ENCODE measurements around the gene TAGLN.
A peak's percentile ranks its signal among the peaks of the same experiment; 100 is the strongest.

TAGLN gene

DNA sequence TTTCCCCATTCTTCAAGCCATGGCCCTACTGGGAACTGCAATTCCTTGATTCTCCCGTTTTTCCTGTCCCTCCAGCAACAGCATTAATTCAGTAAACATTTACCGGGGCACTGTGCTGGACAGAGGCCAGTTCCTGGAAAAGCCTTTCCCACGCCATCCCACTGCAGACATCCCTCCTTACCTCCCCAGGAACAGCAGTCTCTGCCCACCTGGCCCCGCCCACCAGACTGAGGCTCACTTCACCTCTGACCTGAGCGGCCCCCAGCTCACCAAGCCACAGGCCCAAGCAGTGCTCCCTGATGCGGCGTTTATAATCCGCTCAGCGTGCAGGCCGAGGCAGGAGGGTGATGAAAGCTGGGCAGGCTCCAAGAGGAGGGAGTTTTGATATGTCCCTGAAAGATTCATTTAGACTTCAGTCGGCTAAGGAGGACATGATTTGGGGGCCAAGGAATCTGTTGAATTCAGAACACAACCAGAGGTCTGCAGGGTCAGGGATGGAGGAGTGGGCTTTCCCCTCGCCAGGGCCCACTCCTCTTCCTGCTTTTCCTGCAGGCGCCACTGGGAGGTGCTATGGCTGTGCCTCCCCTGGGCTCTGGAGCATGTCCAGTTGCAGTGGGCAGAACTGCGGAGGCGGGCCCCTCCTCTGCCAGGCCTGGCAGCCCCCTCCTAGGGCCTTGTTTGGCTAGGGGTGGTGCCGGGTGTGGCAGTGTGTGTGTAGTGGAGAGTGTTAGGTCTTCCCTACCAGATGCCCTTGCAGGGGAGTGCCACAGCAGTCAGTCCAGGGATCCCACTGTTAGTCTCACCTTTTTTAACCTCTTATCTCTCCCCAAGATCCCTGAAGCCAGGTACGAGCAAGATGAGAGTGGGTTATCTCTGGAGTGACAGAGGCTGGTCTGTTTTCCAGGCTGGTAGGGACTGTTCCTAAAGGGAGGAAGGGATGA, 1.4 kb upstream of the TAGLN start:
- TF ChIP-seq CTCF (IDR thresholded peaks at IDR 0.05; ENCODE audit: insufficient read depth, missing control alignments), result peak; percentile 38
- FAIRE-seq (no peak), DNase-seq (ENCODE audit: insufficient read length, low spot score) (no peak)

DNA sequence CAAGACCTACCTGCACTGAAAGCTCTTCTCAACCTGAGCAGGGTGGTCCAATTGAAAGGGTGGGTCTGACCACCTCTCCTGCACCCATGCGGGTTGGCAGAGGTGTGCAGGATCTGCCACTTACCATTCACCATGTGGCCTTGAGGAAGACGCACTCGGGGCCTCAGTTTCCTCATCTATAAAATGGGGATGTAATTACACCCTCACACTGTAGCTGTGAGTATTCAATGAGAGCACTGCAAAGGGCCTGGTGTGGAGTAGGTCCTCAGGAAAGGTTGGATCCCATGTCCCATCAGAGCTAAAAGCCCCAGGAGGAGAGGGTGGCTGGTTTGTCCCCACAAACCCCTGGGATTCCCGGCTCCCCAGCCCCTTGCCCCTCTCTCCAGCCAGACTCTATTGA, 557 bp upstream of the TAGLN start:
- FAIRE-seq (no peak), DNase-seq (ENCODE audit: insufficient read length, low spot score) (no peak)
- no peak for TF ChIP-seq CTCF (IDR thresholded peaks at IDR 0.05; ENCODE audit: insufficient read depth, missing control alignments)

DNA sequence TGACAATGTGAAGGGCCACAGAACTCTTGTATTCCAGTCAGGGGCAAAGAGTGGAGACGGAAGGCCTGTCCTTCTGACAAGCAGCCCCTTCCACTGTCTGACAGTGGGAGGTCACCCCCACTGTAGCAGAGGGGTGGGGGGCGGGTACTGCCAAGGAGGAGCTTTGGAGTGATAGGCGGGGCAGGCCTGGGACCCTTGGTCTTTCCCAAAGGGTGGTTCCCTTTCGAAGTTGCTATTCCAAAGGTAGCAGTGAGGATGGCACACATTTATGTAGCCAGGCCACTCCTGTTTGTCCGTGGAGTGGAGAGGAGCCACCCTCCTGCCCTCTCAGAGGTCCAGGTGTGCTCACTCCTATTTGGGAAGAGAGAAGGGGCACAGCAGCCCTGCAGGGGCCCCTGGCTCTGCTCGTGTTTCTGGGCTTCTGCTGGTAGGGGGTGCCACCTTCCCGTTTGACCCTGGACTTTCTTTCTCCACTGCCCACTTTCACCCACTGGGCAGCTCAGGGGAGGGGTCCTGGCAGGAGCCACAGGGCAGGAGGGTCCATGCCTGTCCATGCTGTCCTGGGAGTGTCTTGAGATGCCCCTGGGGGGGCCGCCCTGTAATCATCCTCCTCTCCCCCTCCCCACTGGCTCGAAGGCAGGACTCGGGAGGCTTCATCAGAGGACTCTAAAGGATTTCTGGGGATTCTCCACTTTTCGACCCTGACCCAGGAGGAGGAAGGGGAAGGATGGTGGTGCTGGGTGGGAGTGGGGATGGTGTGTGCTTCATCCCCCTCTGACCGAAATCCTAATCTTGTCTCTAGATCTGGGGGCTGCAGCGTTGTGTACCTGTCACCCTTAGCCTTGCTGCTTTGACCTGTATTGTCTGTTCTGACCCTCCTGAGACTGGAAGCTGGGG, 994 bp downstream of the TAGLN start:
- FAIRE-seq (no peak), DNase-seq (ENCODE audit: insufficient read length, low spot score) (no peak)
- TF ChIP-seq CTCF (IDR thresholded peaks at IDR 0.05; ENCODE audit: insufficient read depth, missing control alignments), result no peak

- no peak for FAIRE-seq
- DNase-seq (ENCODE audit: insufficient read length, low spot score), result no peak
- TF ChIP-seq CTCF (IDR thresholded peaks at IDR 0.05; ENCODE audit: insufficient read depth, missing control alignments), result no peak
These were observed 1.9 kb downstream of the TAGLN start for GRCh38 chr11:117200813-117201657.

DNA sequence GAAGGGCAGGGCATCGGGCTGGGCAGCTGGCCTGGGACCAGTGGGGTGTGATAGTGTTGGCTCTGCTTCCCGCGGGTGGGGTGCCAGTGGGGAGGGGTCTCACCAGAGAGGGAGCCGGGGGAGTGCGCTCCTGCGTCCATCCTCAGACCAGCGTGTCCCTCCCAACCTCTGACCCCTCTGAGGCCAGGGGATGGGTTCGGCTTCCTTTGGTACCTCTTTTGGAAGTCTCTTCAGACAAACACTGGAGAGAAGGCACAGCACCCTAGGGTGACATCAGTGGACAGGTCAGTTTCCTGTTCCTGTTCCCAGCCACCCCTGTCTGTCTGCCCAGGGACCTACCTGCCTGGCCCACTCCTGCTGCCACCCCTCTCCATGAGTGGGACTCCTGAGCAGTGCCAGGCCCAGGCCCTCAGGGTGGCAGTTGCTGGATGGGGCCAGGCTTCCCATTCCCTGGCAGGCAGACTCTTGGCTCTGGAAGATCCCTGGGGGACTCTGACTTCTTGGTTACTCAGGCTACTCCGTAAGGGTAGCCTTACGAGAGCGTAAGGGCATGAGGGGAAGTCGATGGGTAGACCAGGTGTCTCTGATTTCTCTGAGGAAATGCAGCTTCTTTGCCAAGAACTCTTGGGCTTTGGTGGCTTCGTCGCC, 2.6 kb downstream of the TAGLN start:
- no peak for TF ChIP-seq CTCF (IDR thresholded peaks at IDR 0.05; ENCODE audit: insufficient read depth, missing control alignments)
- no peak for FAIRE-seq

GRCh38 chr11:117202386-117203068, 3.4 kb downstream of the TAGLN start:
- FAIRE-seq (no peak), DNase-seq (ENCODE audit: insufficient read length, low spot score) (no peak)
- no peak for TF ChIP-seq CTCF (IDR thresholded peaks at IDR 0.05; ENCODE audit: insufficient read depth, missing control alignments)

More for the DNA sequence above, 2.6 kb downstream of the TAGLN start:
- no peak for DNase-seq (ENCODE audit: insufficient read length, low spot score)

Data from D721Med (cell line).